Fibroblast of the conjunctiva (primary cell): Measurements from ENCODE around the gene UBE2R2.
"Not testable (repeated sequence)": the region's sequence is repeated elsewhere in the genome, so short reads cannot be mapped to it uniquely, and the experiment has no call there.

Experiments
- DNase-seq: peaks from one replicate; pipeline ENCODE4 v3.0.0-alpha.2; 2010; ENCODE audit warnings: low read depth

UBE2R2 gene

GRCh38 chr9:33816327-33817252, at the start of gene UBE2R2:
Gene UBE2R2 (plus strand): TSS chr9:33817160. CDS start chr9:33817758, 598 bp downstream.
- peak; percentile 86 for DNase-seq

DNA sequence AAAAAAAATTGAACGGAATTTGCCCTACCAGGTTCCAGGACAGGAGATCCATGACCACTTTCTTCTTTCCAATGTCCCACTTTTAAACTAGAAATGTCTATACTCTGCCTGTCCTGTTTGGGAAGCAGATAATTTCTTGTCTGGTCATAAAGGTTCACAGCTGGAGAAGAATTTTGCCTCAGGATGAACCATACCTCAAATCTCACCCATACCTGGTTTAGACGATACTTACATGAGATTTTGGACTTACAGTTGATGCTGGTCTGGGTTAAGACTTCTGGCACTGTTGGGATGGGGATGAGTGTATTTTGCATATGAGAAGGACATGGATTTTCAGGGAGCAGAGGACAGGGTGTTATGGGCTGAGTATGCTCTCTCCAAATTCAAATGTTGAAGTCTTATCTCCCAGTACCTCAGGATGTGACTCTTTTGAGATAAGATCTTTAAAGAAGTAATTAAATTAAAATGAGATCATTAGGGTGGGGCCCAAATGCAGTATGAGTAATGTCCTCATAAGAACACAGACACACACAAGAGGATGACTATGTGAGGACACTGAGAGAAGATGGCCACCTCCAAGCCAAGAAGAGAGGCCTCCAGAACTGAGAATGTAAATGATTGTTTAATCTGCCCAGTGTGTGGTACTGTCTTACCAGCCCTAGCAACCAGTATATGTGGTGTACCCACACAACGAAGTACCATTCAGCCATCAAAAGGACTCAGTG, 46.6 kb upstream of the UBE2R2 start:
- not testable (repeated sequence) for DNase-seq

DNA sequence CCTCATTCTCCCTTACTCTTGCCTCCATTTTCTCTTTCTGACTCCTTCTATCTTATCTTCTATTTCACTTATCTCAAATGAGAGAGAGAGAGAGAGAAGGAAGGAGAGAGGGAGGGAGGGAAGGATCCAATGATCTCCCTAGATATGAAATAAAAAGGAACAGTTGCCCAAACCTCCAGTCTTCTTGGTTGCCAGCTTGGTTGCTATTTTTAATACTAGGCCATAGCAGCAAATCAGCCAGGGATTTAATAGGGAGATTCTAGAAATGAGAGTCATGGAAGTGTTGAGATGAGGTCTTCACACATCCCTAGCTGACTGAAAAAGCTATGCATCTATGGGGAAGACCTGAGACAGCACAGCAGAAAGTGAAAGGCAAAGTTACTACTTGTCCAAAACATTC, 43.8 kb upstream of the UBE2R2 start:
- not testable (repeated sequence) for DNase-seq

DNA sequence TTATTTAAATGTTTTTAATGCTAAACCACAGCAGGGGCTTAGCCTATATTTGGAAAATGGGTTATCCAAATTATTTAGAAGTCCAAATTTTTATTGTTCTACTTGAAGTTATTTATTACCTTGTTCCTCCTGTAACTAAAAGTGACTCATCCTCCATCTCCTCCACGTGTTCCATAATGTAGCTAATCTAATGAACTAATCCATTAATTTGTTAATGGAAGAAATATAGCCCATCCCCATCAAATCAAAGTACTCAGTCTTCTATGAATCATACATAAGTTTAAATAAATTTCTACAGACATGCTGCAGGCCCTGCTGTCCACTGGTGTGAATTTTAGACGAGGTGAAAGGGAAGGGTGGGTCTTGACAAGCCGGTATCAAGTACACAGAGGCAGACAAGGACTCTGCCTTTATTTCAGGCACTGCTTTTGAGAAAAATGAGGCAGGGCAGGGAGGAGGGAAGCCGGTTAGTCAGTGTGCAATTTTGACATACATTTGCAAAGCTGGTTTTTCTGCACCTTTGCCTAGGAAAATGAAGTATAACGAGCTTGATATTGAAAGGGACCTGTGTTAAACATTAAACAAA, 42.8 kb upstream of the UBE2R2 start:
- not testable (repeated sequence) for DNase-seq

DNA sequence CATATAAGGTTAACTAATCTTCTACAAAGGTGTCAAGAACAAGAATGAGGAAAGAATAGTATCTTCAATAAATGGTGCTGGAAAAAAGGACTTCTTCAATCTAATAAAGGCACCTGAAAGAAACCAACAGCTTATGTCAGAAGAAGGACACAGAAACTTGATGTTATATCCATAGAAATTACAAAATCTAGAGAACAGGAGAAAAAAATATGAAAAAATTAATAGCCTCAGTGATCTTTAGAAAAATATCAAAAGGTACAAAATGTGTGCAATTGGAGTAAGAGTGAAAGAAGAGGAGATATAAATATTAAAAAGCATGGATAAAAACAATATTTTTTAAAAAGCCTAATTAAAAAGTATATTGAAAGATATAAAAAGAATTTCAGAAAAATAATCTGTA, 40.4 kb upstream of the UBE2R2 start:
- DNase-seq = no peak

DNA sequence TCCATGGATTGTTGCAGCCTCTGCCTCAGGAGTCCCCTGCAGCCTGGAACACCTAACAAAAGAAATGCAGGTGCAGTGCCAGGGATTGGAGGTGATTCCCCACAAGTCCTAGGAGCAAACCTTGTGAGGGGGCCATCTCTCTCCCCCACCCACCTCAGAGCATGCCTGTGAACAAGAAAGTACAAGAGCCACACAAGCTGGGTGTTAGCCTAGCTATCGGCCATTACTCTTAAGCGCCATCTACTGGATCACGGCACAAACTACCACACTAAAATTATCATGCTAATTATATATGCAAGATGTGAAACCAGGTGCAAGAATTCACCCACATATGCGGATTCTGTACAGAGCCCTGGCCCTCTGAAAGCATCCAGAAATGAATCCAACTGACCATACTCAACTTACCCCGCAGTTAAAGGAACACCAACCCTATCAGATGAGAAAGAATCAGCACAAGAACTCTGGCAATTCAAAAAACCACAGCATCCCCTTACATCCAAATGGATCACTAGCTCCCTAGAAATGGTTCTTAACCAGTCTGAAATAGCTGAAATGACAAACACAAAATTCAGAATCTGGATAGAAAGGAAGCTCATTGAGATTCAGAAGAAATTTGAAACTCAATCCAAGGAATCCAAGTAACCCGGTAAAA, 38.1 kb upstream of the UBE2R2 start:
- peak; percentile 51 for DNase-seq

- no peak for DNase-seq
Measured at GRCh38 chr9:33780276-33780675, 36.7 kb upstream of the UBE2R2 start.

GRCh38 chr9:33781736-33782135, 35.2 kb upstream of the UBE2R2 start:
- DNase-seq = no peak

GRCh38 chr9:33782395-33783152, 34.4 kb upstream of the UBE2R2 start:
- DNase-seq = no peak

- DNase-seq = no peak
Measured at GRCh38 chr9:33785914-33786313, 31.0 kb upstream of the UBE2R2 start.

GRCh38 chr9:33786681-33787080, 30.3 kb upstream of the UBE2R2 start:
- DNase-seq = no peak

GRCh38 chr9:33787839-33788238, 29.1 kb upstream of the UBE2R2 start:
- no peak for DNase-seq

- DNase-seq = not testable (repeated sequence)
Measured at GRCh38 chr9:33789429-33789828, 27.5 kb upstream of the UBE2R2 start.

DNA sequence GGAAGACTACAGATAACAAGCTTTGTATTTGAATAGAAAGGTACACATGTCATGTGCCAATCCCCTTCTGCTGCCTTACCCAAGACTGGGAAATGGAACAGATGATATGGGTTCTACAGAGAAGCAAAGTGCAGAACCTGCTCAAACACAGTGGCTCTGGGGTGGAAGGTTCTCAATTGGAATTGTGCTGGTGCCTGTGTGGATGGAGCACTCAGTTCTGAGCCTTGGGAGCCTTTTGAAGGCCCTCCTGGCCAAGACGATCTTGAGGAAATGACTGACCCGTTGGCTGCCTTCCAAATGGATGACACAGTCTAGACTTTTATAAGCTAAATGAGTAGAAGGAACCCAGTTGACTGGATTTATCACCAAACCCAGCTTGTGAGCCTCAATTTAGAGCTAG, 25.8 kb upstream of the UBE2R2 start:
- no peak for DNase-seq

DNA sequence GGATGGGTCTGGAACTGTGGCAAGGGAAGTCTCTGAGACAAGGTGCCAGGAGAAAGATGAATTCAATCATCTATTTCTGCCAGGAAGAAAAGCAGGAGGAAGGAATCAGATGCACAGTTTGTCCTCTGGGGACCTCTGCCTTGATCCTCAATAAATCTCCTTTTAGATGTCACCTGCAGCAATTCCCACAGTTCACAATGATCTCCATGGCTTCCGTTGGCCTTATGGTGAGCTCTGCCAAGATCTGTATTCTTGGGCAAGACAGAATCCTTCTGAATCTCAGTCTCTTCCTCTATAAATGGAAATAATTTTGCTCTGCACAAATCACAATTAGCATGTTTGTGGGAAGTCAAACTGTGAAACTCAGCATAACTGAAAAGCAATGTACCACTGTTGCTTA, 23.5 kb upstream of the UBE2R2 start:
- DNase-seq = not testable (repeated sequence)

GRCh38 chr9:33794560-33794959, 22.4 kb upstream of the UBE2R2 start:
- no peak for DNase-seq

- no peak for DNase-seq
Measured at GRCh38 chr9:33795281-33795680, 21.7 kb upstream of the UBE2R2 start, which contains the start of gene PRSS3. Gene PRSS3 (plus strand): TSS chr9:33795561. CDS start chr9:33795574, 13 bp downstream.

DNA sequence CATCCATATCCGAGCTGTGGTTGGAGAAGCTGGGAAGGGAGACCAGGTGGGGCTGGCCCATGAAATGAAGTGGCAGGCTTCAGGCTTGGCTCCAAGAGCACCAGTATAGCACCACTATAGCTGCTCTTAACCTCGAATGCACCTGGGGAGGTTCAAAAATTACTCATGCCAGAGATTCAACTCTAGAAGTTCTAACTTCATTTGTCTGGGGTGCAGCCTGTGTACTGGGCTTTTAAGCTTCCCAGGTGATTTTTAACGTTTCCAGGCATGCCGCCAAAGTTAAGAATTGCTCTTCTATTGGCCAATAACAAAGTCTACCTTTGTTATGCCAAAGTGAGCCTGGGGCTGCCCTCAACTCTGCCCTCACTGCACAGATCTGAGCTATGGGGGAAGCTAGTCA, 21.1 kb upstream of the UBE2R2 start:
- no peak for DNase-seq

- DNase-seq = not testable (repeated sequence)
Measured at GRCh38 chr9:33796679-33797078, 20.3 kb upstream of the UBE2R2 start.

DNA sequence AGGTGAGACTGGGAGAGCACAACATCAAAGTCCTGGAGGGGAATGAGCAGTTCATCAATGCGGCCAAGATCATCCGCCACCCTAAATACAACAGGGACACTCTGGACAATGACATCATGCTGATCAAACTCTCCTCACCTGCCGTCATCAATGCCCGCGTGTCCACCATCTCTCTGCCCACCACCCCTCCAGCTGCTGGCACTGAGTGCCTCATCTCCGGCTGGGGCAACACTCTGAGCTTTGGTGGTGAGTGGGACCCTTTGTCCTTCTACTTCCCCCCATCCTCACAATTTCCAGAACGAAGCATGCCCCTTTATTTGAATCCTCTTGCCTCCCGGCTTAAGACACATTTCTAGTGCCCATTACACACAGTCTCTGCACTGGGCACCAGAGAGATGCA, 19.1 kb upstream of the UBE2R2 start:
- no peak for DNase-seq

DNA sequence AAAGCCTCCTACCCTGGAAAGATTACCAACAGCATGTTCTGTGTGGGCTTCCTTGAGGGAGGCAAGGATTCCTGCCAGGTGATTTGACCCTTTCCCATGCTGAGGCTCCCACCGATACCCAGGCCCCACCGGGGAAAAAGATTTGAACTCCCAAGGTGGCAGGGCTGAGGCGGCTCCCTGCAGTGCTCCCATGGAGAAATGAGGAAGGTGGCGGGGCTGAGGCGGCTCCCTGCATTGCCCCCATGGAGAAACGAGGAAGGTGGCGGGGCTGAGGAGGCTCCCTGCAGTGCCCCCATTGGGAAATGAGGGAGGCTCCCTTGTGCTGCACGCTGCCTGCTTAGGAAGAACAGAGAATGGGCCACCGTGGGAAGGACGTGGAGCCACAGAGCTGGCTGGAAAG, 18.4 kb upstream of the UBE2R2 start:
- no peak for DNase-seq
